ENCODE results near the gene HOXA5.

Gene HOXA5

GRCh38 chr7:27154369-27154768, 10.9 kb upstream of the HOXA5 start:
- Histone ChIP-seq H3K4me1 (ENCODE audit: low read depth, poor library complexity, severe bottlenecking) (peaks cover 4% of the 10 kb centered on the region), H3K27ac (no peak overlapping the region), H3K9ac (no peak overlapping the region), H2AFZ (ENCODE audit: low read depth) (no peak overlapping the region), H3K79me2 (ENCODE audit: insufficient read depth, low read depth) (no peaks in the 10 kb centered on the region), H3K4me2 (no peak overlapping the region), H3K27me3 (ENCODE audit: insufficient read depth, low read depth) (no peaks in the 10 kb centered on the region), H3K36me3 (ENCODE audit: insufficient read depth) (no peaks in the 10 kb centered on the region), H4K20me1 (ENCODE audit: insufficient read depth) (no peaks in the 10 kb centered on the region), H3K4me3 (IDR thresholded peaks at IDR 0.05; ENCODE audit: insufficient read depth, low read depth, low read length) (no peak overlapping the region)
- no peak for TF ChIP-seq CTCF (conservative IDR thresholded peaks at IDR 0.05; ENCODE audit: low read depth, low read length)

GRCh38 chr7:27153526-27153925, 10.0 kb upstream of the HOXA5 start:
- no peak for TF ChIP-seq CTCF (conservative IDR thresholded peaks at IDR 0.05; ENCODE audit: low read depth, low read length)
- H3K4me3 ChIP-seq (IDR thresholded peaks at IDR 0.05; ENCODE audit: insufficient read depth, low read depth, low read length), result no peak overlapping the region
- H3K27me3 ChIP-seq (ENCODE audit: insufficient read depth, low read depth), result no peaks in the 10 kb centered on the region
- H2AFZ ChIP-seq (ENCODE audit: low read depth), result no peak overlapping the region
- no peak overlapping the region for H3K4me2 ChIP-seq
- H3K4me1 ChIP-seq (ENCODE audit: low read depth, poor library complexity, severe bottlenecking), result peaks cover 7% of the 10 kb centered on the region
- no peak overlapping the region for H3K27ac ChIP-seq
- no peaks in the 10 kb centered on the region for H3K79me2 ChIP-seq (ENCODE audit: insufficient read depth, low read depth)
- no peaks in the 10 kb centered on the region for H4K20me1 ChIP-seq (ENCODE audit: insufficient read depth)
- H3K9ac ChIP-seq, result no peak overlapping the region
- no peaks in the 10 kb centered on the region for H3K36me3 ChIP-seq (ENCODE audit: insufficient read depth)

- Histone ChIP-seq H4K20me1 (ENCODE audit: insufficient read depth) (no peaks in the 10 kb centered on the region), H3K36me3 (ENCODE audit: insufficient read depth) (no peaks in the 10 kb centered on the region), H3K79me2 (ENCODE audit: insufficient read depth, low read depth) (no peaks in the 10 kb centered on the region), H3K4me3 (IDR thresholded peaks at IDR 0.05; ENCODE audit: insufficient read depth, low read depth, low read length) (no peak overlapping the region), H3K9ac (no peak overlapping the region), H3K27ac (no peak overlapping the region), H2AFZ (ENCODE audit: low read depth) (no peak overlapping the region), H3K4me2 (no peak overlapping the region), H3K4me1 (ENCODE audit: low read depth, poor library complexity, severe bottlenecking) (peaks cover 7% of the 10 kb centered on the region), H3K27me3 (ENCODE audit: insufficient read depth, low read depth) (no peaks in the 10 kb centered on the region)
- TF ChIP-seq CTCF (conservative IDR thresholded peaks at IDR 0.05; ENCODE audit: low read depth, low read length), result no peak
Observed at GRCh38 chr7:27152816-27153442, 9.4 kb upstream of the HOXA5 start.

GRCh38 chr7:27151931-27152815, 8.7 kb upstream of the HOXA5 start, which contains the start of gene HOXA3:
TSS of gene HOXA3 (minus strand) at chr7:27152583. CDS start at chr7:27110640, 41,943 bp downstream.
- Histone ChIP-seq H3K27me3 (ENCODE audit: insufficient read depth, low read depth) (no peaks in the 10 kb centered on the region), H3K4me3 (IDR thresholded peaks at IDR 0.05; ENCODE audit: insufficient read depth, low read depth, low read length) (no peak within 1 kb of the TSS), H3K27ac (no peak within 1 kb of the TSS; the same call in 1 of the 2 replicates), H3K4me2 (peak within 1 kb of the TSS; percentile 94), H3K4me1 (ENCODE audit: low read depth, poor library complexity, severe bottlenecking) (peaks cover 7% of the 10 kb centered on the region), H2AFZ (ENCODE audit: low read depth) (peak within 1 kb of the TSS; percentile 96), H4K20me1 (ENCODE audit: insufficient read depth) (no peaks in the 10 kb centered on the region), H3K9ac (peak within 1 kb of the TSS; percentile 76; the same call in 1 of the 2 replicates), H3K36me3 (ENCODE audit: insufficient read depth) (no peaks in the 10 kb centered on the region), H3K79me2 (ENCODE audit: insufficient read depth, low read depth) (no peaks in the 10 kb centered on the region)
- no peak for TF ChIP-seq CTCF (conservative IDR thresholded peaks at IDR 0.05; ENCODE audit: low read depth, low read length)

Measured in KMS-11 (cell line).